GM12892 (cell line): ENCODE measurements around the gene ACTR3.

Experiments
- DNase-seq: peaks from one replicate; pipeline ENCODE4 v3.0.0; 2011; ENCODE audit not compliant: insufficient read length
- FAIRE-seq: peaks from 2 replicates; lab custom pipeline; 2011; peaks lifted over from hg19 to GRCh38; lab: Jason Lieb, UNC
- POLR2A ChIP-seq: IDR thresholded peaks from 2 replicates; pipeline ENCODE4 v1.6.1; 2011; ENCODE audit warnings: low read depth, low read length, control low read depth
- POLR2AphosphoS5 ChIP-seq: IDR thresholded peaks from 2 replicates; pipeline ENCODE4 v1.6.1; 2011; ENCODE audit warnings: low read depth, low read length, control low read depth
- TAF1 ChIP-seq: IDR thresholded peaks from 2 replicates; pipeline ENCODE4 v1.6.1; 2011; ENCODE audit warnings: low read depth, mild to moderate bottlenecking, control low read depth, low read length, borderline replicate concordance

Gene ACTR3

DNA sequence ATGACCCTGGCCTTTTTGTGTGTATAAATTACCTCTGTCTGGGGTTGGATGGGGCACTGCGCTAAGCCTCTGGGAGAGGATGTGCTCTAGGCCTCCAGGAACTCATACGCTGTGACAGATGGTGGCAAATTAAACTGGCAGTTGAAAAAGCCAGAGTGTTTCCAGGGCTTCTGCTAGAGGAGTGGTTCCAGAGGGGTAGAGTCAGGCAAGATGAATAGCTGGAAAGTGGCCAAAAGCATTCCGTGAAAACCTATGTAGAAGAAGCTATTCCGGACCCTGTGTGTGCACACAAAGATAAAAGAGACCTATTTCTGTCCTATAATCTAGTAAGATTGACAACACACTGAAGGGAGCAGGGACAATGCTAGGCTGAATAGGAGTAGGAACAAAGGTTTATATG, 84.8 kb downstream of the ACTR3 start:
- DNase-seq (no peak), FAIRE-seq (no peak)
- TF ChIP-seq POLR2A (no peak), POLR2AphosphoS5 (no peak), TAF1 (no peak)

DNA sequence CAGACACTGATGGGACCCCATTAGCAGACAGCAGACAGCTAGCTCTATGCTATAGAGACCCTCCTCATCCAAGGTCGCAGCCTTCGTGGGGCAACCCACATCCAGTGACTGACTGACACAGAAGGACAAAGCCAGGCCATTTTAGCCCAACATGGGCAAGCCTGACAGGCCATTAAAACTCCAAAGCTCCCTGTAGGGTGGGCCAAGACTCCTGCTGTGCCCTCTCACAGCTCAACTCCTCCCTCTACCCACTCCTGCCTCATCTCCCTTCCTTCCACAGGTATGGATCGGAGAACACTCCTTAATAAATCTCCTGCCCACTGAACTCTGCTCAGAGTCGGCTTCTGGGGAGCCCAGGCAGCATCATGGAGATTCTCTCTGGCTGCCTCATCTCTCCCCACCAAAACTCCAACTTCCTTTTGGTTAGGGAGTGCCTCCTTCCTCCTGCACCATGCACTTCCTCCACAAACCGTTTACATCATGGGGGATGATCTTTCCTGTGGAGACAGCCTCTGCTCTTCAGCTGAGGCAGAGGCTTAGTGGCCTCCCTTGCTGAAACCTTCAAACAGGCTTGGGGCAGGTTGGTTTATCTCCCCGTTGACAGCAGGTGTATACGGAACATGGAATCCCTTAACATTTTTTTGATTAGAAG, 86.5 kb downstream of the ACTR3 start:
- TF ChIP-seq TAF1 (no peak), POLR2AphosphoS5 (no peak), POLR2A (no peak)
- DNase-seq: no peak
- no peak for FAIRE-seq

DNA sequence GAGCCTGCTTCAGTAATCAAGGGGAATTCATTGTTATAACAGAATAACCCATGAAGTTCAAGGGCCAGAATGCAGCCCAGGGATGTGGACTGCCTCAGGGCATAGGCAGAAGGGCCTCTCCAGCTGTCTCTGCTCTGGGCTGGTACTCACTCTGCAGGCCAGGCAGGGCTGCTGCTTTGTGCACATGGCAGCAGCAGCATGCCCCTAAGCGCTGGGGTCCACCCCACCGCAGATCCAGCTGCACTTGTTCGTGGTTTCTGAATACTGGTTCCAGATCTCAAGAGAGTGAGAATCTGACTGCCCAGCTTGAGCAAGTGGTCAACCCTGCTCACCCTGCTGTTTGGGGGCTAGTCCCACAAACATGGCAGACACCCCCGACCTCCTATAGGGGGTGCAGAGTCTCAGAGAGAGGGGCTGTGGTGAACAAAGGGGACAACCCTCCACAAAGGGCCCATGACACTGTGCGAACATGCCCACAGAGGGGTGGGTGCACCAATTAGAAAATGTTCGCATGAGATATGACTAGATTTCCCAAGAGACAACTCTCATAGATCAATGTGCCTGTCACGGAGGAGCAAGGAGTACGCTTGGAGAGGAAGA, 87.3 kb downstream of the ACTR3 start:
- no peak for DNase-seq
- FAIRE-seq: no peak

DNA sequence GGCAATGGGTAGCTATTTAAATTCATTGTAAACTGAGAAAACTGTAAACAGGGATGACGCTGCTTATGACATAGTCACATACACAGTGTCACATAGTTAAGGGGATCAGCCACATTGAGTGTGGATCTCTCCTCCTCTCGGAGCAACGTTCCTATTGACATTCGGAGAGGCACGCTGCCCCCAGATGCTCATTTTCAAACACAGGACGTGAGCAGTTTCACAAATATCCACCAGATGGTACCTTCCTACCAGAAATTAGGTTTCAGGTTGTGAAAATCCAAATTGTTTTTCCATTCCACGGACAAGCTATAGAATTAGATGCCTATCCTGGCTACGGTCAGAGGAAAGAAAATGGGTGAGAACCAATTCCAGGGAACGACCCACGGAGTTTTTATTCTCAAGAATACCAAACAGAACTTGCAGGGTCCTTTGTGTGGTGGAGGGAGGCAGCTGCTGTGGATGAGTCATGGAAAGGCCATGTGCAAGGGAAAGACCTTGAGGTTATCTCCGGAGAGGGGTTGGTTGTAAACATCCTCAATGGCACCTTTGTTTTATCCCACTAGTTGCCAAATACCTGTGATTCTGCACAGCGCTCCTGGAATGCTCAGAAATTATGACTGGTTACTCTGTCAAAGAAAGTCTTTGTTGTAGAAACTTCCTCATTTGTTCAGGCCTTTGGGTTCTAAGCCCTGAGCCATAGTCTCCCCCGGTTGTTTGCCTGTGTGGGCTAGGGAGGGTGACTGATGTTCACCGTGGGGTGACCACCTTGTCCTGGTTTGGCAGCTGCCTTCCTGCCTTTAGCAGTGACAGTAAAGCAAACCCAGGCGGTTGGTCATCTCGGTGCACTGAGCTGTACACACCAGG, 88.0 kb downstream of the ACTR3 start:
- FAIRE-seq: no peak

More for the DNA sequence above, 87.3 kb downstream of the ACTR3 start:
- no peak for TF ChIP-seq POLR2AphosphoS5
- TF ChIP-seq POLR2A: no peak

DNA sequence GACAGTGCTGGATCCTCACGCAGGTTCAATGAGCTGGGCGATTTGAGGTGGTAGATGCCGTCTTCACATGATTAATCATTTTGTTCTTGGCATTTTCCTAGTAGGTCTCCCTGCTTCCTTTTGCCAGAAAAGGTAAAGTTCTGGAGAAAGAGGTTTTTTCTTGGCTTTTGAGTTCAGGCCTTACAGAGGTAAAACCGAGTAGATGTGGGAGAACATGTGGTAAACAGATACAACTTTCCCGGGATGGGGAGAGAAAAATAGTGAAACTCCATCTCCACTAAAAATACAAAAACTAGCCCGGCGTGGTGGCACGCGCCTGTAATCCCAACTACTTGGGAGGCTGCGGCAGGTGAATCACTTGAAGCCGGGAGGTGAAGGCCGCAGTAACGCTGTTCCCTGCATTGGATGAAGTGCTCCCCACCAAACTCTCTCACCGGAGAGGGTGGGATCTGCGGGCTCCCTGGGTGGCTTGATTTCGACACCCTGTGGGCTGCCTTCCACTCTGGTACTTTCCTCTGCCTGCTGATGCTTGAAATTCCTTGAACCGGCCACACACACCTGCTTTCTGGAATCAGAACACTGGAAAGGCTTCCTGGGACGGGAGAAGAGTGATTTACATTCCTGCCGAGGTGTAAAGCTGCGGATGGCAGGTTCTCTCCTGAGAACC, 88.8 kb downstream of the ACTR3 start:
- FAIRE-seq: no peak
- TF ChIP-seq POLR2AphosphoS5: no peak
- no peak for TF ChIP-seq POLR2A
- TF ChIP-seq TAF1: no peak
- DNase-seq: no peak

More for the DNA sequence above, 88.0 kb downstream of the ACTR3 start:
- DNase-seq: no peak
- TF ChIP-seq POLR2AphosphoS5 (no peak), TAF1 (no peak), POLR2A (no peak)

DNA sequence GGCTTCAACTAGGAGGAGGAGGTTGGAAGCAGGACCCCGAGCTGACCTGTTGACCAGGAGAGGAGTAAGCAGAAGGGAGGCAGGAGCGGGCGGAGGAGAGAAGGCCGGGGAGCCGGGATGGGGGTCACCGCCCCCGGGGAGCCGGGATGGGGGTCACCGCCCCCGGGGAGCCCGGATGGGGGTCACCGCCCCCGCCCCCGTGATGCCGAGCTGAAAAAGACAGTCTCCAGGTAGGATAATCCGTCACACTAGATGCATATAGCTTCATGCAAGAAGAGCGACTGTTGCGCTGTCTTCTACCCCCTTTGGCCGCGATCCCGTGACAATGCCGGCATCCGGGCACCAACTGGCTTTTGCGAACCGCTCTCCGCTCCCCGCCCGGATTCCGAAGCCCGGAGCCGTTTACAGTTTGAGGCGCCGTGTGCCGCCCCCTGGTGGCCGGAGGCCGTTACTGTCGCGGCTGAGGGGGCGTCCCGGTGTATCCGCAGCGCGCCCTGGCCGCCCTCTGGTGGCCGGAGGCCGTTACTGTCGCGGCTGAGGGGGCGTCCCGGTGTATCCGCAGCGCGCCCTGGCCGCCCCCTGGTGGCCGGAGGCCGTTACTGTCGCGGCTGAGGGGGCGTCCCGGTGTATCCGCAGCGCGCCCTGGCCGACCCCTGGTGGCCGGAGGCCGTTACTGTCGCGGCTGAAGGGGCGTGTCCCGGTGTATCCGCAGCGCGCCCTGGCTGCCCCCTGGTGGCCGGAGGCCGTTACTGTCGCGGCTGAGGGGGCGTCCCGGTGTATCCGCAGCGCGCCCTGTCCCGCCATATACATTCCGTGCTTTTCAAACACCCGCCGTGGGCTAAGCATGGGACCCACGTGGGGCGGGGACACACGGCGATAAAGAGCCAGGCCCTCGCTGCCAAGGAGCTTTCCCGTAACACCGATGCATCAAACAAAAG, 89.6 kb downstream of the ACTR3 start:
- TF ChIP-seq POLR2A: no peak
- FAIRE-seq: no peak
- DNase-seq: peak; percentile 49

DNA sequence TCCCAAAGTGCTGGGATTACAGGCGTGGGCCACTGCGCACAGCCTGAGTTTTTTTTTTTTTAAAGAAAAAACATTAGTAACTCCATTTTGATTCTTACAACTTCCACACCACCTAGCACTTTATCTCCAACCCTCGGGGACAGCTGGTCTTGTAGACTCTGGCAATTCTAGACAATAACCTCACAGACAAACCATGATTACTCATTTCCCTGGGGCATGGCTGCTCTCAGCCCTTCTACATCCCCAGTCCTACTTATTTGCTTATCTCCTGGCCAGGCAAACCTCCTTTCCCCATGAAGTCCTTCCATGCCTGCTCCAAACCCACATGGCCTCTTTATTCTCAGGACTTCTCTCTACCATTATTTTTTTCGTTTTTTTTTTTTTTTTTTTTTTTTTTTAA, 91.1 kb downstream of the ACTR3 start:
- TF ChIP-seq POLR2AphosphoS5: no peak
- TF ChIP-seq POLR2A: no peak
- TF ChIP-seq TAF1: no peak
- DNase-seq: no peak
- no peak for FAIRE-seq

DNA sequence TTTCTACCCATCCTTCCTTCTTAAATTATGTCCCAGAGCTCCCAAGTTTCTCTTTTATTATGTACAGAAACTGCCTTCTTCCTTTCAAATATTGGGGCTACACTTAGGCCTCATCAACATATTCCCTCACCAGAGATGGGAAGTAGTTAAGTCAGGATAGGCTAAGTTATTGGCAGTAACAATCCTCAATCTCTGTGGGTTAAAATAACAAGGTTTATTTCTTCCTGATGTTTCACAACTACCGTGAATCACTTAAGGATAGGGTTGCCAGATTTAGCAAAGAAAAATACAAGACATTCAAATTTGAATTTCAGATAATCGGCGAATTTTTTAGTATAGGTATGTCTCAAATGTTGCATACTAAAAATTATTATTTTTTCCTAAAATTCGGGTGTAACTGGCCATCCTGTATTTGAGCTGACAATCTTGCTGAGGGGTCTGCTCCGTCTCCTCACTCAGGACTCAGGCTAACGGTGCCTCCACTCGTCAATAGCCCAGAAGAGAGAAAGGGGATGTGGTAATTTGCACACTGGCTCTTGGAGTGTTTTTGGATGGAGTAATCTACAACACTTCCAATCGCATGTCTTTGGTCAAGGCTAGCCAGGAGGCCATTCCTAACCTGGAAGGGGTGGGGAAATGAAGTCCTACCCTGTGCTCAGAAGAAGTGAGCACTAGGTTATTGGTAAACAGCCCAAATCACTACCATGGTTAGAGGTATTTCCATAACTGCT, 91.7 kb downstream of the ACTR3 start:
- FAIRE-seq (no peak), DNase-seq (no peak)
- no peak for TF ChIP-seq POLR2AphosphoS5
- TF ChIP-seq TAF1: no peak
- TF ChIP-seq POLR2A: no peak

DNA sequence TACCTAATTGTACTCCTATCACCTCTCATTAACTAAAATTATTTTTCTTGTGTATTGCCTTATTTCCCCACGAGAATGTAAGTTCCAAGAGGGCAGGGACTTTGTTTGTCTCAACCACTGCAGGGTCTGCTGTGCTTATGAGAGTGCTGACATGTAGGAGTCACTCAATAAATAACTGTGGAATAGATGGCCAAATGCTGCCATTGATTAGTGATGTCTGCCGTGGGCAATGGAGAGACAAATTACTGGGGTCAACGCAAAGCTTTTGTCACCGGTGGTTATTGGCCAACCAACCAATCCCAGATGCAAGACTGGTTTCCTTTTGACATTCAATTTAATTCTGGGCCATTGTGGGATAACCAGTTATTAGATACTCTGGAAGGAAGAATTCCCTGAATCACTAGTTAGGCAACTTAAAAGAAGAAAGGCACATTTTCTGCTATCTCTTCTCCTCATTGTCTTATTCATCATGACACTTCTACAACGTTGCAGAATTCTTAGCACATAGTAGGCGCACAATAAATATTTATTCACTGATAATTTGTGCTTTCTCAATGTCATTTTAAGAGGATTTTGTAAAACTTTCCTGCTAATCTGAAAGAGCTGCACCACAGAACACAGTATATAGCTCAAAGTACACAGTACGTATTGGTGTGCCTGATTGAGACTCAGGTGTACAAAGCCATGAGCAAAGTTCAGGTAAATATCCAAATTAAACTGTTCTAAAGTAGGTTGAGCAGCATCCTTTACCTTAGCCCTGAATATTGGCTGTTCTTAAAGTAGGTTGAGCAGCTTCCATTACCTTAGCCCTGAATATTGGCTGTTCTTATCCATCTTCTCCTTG, 95.9 kb downstream of the ACTR3 start:
- TF ChIP-seq TAF1 (no peak), POLR2A (no peak), POLR2AphosphoS5 (no peak)
- DNase-seq: no peak
- no peak for FAIRE-seq
